MCF 10A (cell line): ENCODE results near the gene EVC2. TPM values are rescaled to one million over a fixed set of nuclear protein-coding genes. Genes with fewer than 3 reads are reported as not detected.
"Not testable (repeated sequence)": the region's sequence is repeated elsewhere in the genome, so short reads cannot be mapped to it uniquely, and the experiment has no call there.

ENCODE experiments used
- BruUV-seq: library from RNA; stranded (reverse); fragments of 400-500 nt; replicated peaks from 2 replicates; lab custom pipeline; 2021; lab: Mats Ljungman, UMichigan
- CTCF ChIA-PET: fragments of 300-600 bp; sonication (Branson Sonifier 250); formaldehyde crosslinking; extraction: SDS; loops from one replicate; lab custom pipeline; 2021; ENCODE audit warnings: antibody characterized with exemption, inconsistent platforms; lab: Yijun Ruan, JAX
- POLR2A ChIA-PET: fragments of 300-600, 350-650 bp; sonication (Branson Sonifier 250); formaldehyde crosslinking; extraction: SDS; loops from one replicate; lab custom pipeline; 2020; ENCODE audit warnings: antibody characterized with exemption, inconsistent platforms; lab: Yijun Ruan, JAX
- DNase-seq: peaks from one replicate; pipeline ENCODE4 v3.0.0-alpha.2; 2018; ENCODE audit not compliant: unreplicated experiment
- H3K27ac Mint-ChIP-seq: one replicate; pipeline ENCODE4 v1.8.0; 2022; ENCODE audit warnings: mild to moderate bottlenecking, low read depth, mixed read lengths; ENCODE audit not compliant: unreplicated experiment
- H3K27me3 Mint-ChIP-seq: one replicate; pipeline ENCODE4 v1.8.0; 2022; ENCODE audit warnings: mixed read lengths; ENCODE audit not compliant: insufficient read depth, unreplicated experiment
- H3K36me3 Mint-ChIP-seq: one replicate; pipeline ENCODE4 v1.8.0; 2022; ENCODE audit warnings: mild to moderate bottlenecking, moderate library complexity, mixed read lengths; ENCODE audit not compliant: insufficient read depth, unreplicated experiment
- H3K4me1 Mint-ChIP-seq: one replicate; pipeline ENCODE4 v1.8.0; 2022; ENCODE audit warnings: mixed read lengths; ENCODE audit not compliant: insufficient read depth, unreplicated experiment
- H3K4me3 Mint-ChIP-seq: one replicate; pipeline ENCODE4 v1.8.0; 2022; ENCODE audit warnings: mild to moderate bottlenecking, moderate library complexity, mixed read lengths; ENCODE audit not compliant: unreplicated experiment
- H3K9me3 Mint-ChIP-seq: one replicate; pipeline ENCODE4 v1.8.0; 2022; ENCODE audit warnings: mixed read lengths; ENCODE audit not compliant: unreplicated experiment
- intact Hi-C: fragments of 100-400 bp; cut with micrococcal nuclease; formaldehyde crosslinking; loops from 2 replicates; pipeline ENCODE4 v1.14.1; 2022
- total RNA-seq: library from RNA; stranded (reverse); gene quantifications from 2 replicates; pipeline ENCODE4 v1.2.3, GENCODE V29; 2022
- TF ChIP-seq, protein P1 (sequence below): fragments of 200-600 bp; IDR thresholded peaks from one replicate; pipeline ENCODE4 v1.8.0; 2022; ENCODE audit warnings: antibody characterized with exemption, mild to moderate bottlenecking; ENCODE audit not compliant: unreplicated experiment

Gene EVC2
- total RNA-seq, 1 experiment from 2014 or later: 5.5 TPM

DNA sequence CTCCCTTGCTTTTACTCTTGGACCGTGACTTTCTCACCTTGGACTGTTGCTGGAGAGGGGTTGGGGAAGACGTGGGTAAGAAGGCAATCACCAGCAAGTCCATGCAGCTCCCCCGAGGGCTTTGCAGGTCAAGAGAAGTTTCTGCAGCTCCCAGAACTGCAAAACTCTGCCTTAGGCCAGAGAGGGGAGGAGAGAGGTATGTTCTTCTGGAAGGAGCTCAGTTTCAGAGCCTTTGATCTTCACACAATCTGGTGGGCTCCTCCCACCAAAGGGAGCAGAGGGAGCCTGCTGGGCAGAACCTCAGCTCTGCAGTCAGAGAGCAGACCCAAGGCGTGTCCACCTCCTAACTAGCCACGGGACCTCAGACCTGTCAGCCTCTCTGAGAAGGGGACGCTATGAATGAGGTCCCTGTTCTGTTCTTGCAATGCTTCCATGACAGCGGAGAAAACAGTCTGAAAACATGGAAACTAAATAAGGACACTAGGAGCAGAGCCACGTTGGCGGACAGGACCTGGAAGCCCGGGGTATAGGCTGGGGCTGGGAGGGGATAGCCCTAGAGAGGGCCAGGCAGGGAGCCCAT, 92.8 kb downstream of the EVC2 start:
- Mint-ChIP-seq H3K27me3 (no peaks in the 10 kb centered on the region), H3K4me1 (no peaks in the 10 kb centered on the region), H3K27ac (no peak overlapping the region), H3K4me3 (no peak overlapping the region), H3K9me3 (no peaks in the 10 kb centered on the region), H3K36me3 (peaks cover 25% of the 10 kb centered on the region)
- POLR2A ChIA-PET: no interaction called here
- BruUV-seq: no TSS peak
- TF ChIP-seq, protein P1, sequence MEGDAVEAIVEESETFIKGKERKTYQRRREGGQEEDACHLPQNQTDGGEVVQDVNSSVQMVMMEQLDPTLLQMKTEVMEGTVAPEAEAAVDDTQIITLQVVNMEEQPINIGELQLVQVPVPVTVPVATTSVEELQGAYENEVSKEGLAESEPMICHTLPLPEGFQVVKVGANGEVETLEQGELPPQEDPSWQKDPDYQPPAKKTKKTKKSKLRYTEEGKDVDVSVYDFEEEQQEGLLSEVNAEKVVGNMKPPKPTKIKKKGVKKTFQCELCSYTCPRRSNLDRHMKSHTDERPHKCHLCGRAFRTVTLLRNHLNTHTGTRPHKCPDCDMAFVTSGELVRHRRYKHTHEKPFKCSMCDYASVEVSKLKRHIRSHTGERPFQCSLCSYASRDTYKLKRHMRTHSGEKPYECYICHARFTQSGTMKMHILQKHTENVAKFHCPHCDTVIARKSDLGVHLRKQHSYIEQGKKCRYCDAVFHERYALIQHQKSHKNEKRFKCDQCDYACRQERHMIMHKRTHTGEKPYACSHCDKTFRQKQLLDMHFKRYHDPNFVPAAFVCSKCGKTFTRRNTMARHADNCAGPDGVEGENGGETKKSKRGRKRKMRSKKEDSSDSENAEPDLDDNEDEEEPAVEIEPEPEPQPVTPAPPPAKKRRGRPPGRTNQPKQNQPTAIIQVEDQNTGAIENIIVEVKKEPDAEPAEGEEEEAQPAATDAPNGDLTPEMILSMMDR: no peak
- no peak for DNase-seq
- CTCF ChIA-PET: interaction anchor here (0.6 kb wide), 1 partner anchor 92 kb away, joined by 3 read pairs; no protein-coding TSS in a partner anchor
- intact Hi-C loops: no loop called here

DNA sequence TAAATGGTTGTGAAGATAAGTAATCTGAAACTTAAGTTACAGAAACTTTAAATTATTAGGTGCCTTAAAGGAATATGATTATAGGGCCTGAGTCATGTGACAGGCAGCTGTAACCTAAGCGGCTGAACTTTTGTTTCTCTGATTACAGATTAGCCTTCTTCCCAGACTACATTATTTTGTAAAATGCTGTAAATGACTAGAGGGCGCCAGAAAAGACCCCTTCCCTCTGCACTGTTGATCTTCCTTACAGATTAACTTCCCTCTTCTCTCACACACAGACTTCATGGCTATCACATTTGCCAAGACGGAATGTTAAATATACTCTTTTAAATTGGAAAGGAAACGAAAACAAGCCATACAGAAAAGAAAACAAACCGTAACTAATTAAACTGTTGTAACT, 96.6 kb downstream of the EVC2 start:
- TF ChIP-seq, protein P1: no peak
- no peaks in the 10 kb centered on the region for H3K27me3 Mint-ChIP-seq
- CTCF ChIA-PET: no interaction called here
- intact Hi-C loops: no loop called here
- no peak overlapping the region for H3K4me3 Mint-ChIP-seq
- H3K27ac Mint-ChIP-seq: no peak overlapping the region
- no TSS peak for BruUV-seq
- POLR2A ChIA-PET: no interaction called here
- no peaks in the 10 kb centered on the region for H3K4me1 Mint-ChIP-seq
- H3K36me3 Mint-ChIP-seq: peaks cover 16% of the 10 kb centered on the region
- H3K9me3 Mint-ChIP-seq: no peaks in the 10 kb centered on the region
- DNase-seq: no peak

DNA sequence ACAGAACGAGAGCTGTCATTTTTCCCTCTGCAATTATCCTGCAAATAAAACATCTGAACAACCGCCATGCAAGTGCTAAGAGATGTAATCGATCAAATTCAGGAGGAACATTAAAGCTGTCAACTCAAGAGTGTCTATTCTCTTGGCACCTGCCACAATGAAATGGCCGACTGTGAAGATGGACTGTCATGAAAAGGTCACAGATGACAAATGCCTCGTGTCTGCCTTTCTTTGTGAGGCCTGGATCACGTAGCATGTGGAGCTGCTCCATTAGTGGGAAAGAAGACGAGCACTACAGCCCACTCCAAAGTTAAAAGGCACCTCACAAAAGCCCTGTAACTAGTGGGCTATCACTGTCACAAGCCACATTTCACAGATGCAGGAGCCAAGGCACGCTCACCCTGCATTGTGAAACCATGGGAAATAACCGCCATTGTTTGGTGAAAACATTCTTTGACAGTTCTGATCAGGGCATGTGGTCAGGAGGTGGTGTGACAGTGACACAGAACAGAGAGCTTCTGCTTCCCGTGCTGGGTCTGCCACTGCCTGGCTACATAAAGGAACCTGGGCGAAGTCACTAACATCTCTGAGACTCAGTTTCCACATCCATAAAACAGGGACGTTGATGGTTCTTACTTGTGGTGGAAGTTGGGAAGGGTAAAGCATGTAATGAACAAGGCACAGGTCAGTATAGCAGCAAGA, 98.9 kb downstream of the EVC2 start:
- ChIA-PET POLR2A (no interaction called here), CTCF (no interaction called here)
- Mint-ChIP-seq H3K4me3 (no peak overlapping the region), H3K4me1 (no peaks in the 10 kb centered on the region), H3K27me3 (no peaks in the 10 kb centered on the region), H3K36me3 (peaks cover 13% of the 10 kb centered on the region), H3K27ac (no peak overlapping the region), H3K9me3 (no peaks in the 10 kb centered on the region)
- BruUV-seq: no TSS peak
- TF ChIP-seq, protein P1: no peak
- no peak for DNase-seq
- intact Hi-C loops: no loop called here

DNA sequence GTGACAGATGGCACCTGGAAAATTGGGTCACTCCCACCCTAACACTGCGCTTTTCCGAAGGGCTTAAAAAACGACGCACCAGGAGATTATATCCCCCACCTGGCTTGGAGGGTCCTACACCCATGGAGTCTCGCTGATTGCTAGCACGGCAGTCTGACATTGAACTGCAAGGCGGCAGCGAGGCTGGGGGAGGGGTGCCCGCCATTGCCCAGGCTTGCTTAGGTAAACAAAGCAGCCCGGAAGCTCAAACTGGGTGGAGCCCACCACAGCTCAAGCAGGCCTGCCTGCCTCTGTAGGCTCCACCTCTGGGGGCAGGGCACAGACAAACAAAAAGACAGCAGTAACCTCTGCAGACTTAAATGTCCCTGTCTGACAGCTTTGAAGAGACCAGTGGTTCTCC, 114.5 kb downstream of the EVC2 start:
- CTCF ChIA-PET, POLR2A ChIA-PET, DNase-seq, H3K27ac Mint-ChIP-seq, BruUV-seq, H3K36me3 Mint-ChIP-seq, H3K4me3 Mint-ChIP-seq, H3K27me3 Mint-ChIP-seq, H3K4me1 Mint-ChIP-seq, intact Hi-C loops: not testable (repeated sequence)
- H3K9me3 Mint-ChIP-seq: peaks cover 22% of the 10 kb centered on the region
